LNCaP clone FGC (cell line): ENCODE results near the gene DDR2.
A peak's percentile ranks its signal among the peaks of the same experiment; 100 is the strongest.
"Not testable (repeated sequence)": the region's sequence is repeated elsewhere in the genome, so short reads cannot be mapped to it uniquely, and the experiment has no call there.

Experiments used
- DNase-seq: peaks from one replicate; pipeline ENCODE4 v3.0.0-alpha.2; 2011; ENCODE audit warnings: low read depth
- H3K4me3 ChIP-seq: 2 replicates; pipeline ENCODE4 v1.5.1; 2011; ENCODE audit warnings: mild to moderate bottlenecking, low read depth, low read length, control low read depth
- CTCF ChIP-seq: IDR thresholded peaks from 2 replicates; pipeline ENCODE4 v1.5.1; 2012; ENCODE audit warnings: mild to moderate bottlenecking; ENCODE audit not compliant: control insufficient read depth, insufficient read depth; ENCODE audit errors: extremely low read depth

DDR2 gene

GRCh38 chr1:162779043-162779442 is 146.8 kb downstream of the DDR2 start:
- no peak overlapping the region for H3K4me3 ChIP-seq
- DNase-seq, result no peak
- TF ChIP-seq CTCF, result no peak

DNA sequence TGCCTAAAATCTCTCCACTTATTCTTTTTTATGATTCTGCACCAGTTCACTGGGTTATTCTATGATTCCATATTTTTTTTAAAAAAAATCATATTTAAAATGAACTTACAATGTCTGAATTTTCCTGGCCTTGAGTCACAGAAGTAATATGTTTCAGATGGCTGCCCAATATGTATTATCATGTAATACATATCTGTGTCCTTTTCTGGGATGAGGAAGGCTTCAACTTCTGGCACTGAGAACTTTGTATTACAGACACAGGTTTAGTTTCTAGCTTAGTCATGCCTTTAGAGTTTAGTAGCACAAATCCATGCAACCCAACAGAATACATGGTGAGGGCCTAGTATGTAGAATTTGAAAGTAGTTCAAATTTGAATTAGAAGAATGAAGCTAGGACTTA is 150.4 kb downstream of the DDR2 start:
- no peak for DNase-seq
- H3K4me3 ChIP-seq, result no peak overlapping the region
- no peak for TF ChIP-seq CTCF

DNA sequence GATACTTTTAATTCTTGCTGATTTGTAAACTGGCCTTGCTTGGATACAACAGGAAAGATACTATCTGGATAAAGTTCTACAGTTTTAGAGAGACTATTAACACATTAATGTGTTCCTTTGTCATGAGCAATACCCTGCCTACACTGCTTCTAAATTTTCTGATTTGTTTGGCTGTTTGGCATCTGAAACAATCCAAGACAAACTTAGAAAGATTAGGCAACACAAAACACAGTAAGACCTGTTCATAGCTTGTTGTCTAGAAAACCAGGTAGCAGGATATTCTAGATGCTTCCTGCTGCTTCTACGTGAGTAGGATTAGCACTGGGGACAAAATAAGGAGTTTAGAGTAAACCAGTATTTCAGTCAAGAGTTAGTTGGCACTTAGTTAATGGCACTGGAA is 152.7 kb downstream of the DDR2 start:
- not testable (repeated sequence) for H3K4me3 ChIP-seq, DNase-seq

GRCh38 chr1:162788783-162789182 is 156.5 kb downstream of the DDR2 start:
- H3K4me3 ChIP-seq, DNase-seq: not testable (repeated sequence)

DNA sequence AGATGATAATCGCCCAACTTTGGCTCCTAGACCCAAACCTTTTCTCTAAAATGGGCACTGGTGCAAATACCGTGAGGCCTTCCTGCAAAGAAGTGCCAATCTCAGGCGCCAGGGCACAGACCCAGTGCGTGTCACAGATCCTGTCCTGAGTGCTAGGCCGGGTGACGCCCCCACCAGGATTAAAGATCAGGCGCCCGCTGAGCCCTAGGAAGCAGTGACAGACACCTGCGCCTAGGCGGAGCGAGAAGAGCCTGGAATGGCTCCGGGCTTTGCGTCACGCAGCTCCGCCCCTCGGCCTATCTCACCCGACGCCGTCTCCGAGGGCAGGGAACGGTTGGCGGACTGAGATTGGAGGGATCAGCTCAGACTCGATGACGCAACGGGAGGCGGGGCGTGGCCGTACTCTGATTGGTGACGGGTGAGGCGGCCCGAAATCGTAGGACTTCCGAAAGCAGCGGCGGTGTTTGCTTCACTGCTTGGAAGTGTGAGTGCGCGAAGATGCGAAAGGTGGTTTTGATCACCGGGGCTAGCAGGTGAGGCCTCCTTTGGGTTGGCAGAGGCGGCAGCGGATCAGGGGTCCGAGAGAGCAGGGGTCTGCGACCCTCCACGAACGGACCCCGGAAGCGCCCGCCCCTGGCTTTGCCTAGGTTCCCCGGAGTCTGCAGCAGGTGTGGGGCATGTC is 158.2 kb downstream of the DDR2 start, which contains the start of gene HSD17B7:
TSS of gene HSD17B7 (plus strand) at position 400 of the 682 bp plus-strand sequence. CDS start at position 499, 99 bp downstream.
- peak; percentile 82 for DNase-seq
- H3K4me3 ChIP-seq, result peak within 1 kb of the TSS; percentile 56

DNA sequence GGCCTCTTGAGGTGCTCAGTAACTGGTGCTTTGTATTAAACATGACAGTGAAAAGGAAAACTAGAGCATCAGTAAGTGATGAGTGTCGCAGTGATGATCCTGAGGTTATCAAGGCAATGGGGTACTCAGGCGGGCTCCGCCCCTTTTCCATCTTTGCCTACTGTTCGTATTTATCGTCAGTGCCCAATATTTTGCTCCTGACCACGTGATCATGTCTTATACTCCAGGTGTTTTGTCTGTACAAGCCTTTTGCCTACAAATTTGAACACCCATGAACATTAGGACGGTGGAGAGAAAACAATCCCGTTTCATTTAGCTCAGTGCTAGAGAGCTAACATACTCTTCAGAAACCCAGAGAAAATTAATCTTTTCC is 158.7 kb downstream of the DDR2 start:
- peak overlapping the region; percentile 56 for H3K4me3 ChIP-seq
- peak; percentile 4 for DNase-seq

GRCh38 chr1:162794284-162794683 is 162.0 kb downstream of the DDR2 start:
- DNase-seq, H3K4me3 ChIP-seq: not testable (repeated sequence)

- H3K4me3 ChIP-seq, result not testable (repeated sequence)
- DNase-seq, result peak; percentile 1
These were observed 164.5 kb downstream of the DDR2 start for GRCh38 chr1:162796617-162797279.

DNA sequence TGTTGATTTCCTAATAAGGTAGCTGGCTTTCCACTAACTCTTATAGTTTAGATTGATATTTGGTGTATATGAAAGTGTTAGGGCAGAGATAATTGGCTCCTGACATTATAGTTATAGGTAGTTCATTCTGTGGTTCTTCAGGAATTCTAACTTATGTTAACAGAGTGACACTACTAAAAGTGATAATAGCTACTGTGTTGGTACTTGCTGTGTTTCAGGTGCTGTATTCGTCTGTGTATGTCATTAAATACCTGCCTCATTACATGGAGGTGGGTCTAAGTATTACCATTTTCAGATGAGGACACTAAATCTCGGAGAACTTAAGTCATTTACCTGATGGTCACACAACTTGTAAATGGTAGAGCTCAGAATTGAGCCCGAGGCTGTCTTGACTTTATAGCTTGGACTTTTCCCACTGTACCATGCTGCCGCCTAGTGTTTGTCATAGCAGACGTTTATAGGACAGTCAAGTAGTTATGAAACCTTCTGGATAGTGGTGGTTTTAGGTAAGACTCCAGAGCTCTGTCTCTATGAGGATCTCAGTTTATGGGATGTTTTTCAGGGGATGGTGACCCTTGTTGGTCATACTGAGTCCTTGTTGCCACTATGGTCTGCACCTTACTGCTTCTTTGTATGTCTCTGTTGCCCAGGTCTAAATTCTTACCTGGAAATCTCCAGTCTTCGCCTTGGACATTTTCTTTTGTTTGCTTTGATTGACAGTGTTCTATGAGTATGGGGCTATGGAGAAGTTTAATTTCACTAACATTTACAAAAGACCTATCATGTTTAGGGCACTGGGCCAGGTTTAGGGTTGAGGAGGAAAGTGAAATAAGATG is 167.9 kb downstream of the DDR2 start:
- peak; percentile 74 for TF ChIP-seq CTCF
- peak; percentile 65 for DNase-seq
- H3K4me3 ChIP-seq, result not testable (repeated sequence)

- not testable (repeated sequence) for H3K4me3 ChIP-seq, DNase-seq
These were observed 175.2 kb downstream of the DDR2 start for GRCh38 chr1:162807503-162807902.

DNA sequence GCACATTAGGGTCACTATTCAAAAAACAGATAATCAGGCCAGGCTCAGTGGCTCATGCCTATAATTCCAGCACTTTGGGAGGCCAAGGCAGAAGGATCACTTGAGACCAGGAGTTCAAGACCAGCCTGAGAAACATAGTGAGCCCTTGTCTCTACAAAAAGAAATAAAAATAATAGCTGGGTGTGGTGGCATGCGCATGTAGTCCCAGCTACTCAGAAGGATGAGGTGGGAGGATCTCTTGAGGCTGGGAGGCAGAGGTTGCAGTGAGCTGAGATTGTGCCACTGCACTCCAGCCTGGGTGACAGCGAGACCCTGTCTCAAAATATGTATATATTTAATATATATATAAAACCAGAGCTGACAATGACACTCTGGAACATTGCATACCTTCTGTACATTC is 180.1 kb downstream of the DDR2 start:
- not testable (repeated sequence) for H3K4me3 ChIP-seq, DNase-seq

DNA sequence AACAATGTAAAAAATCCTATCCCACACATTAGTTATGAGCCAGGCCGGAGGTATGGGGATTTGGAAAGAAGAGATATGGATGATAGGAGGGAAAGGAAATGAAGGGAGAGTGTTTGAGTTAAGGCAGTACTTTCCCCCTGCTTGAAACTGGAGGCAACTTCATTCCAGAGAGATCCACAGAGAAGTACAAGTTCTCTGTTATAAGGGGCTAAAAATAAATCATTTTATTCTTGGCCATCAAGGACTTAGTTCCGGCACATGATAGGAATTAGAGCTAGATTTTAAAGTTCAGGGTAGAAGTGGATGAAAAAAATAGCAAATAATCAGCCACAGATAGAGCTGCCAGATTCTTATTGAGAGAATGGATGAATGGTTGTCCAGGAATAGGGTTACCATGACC is 185.9 kb downstream of the DDR2 start:
- not testable (repeated sequence) for H3K4me3 ChIP-seq, DNase-seq

DNA sequence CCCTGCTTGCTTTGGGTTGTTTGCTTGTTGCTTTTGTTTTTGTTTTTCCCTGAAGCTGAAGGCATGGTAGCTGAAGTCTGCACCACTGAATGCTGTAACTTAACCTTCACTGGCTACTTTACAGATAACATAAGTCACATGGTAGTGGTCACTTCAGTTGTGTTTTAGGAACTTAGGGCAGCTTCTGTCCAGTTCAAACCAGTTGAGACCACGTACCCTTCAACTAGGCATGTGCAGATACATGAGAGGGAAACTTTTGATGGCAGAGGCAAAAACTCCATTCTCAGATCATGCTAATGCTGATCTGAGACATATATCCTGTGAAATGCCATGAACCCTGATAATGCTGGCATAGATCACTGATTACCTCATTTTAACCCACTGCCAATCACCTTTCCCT is 186.4 kb downstream of the DDR2 start:
- not testable (repeated sequence) for DNase-seq, H3K4me3 ChIP-seq
